Kasumi-1 (cell line): ENCODE measurements around the gene MKRN2OS.
A peak's percentile ranks its signal among the peaks of the same experiment; 100 is the strongest.

ENCODE experiments used
- DNase-seq, 2 experiments: peaks; one replicate each; lab custom pipeline; 2025; lab: John Stamatoyannopoulos, UW

MKRN2OS gene, protein sequence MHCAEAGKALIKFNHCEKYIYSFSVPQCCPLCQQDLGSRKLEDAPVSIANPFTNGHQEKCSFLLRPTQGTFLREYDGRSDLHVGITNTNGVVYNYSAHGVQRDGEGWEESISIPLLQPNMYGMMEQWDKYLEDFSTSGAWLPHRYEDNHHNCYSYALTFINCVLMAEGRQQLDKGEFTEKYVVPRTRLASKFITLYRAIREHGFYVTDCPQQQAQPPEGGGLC

DNA sequence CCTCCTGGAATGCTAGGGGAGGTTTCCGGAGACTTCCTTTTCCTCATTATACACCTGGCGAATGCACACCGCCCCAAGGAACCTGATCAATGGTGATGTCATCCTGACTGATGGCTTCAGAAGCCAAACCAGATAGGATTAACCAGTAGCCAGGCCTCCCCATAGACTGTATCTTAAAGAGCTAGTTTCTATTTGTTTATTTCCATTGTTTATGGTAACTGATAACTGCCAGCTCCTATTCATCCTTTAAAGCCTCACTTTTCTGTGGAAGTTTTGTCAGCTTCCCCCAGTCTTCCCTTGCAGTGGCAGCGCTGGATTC lies at the start of gene MKRN2OS:
Gene MKRN2OS, minus strand, starts transcription at position 27 of the 319 bp plus-strand sequence. CDS start 35 bp downstream, outside the sequence.
- no peak for DNase-seq

DNA sequence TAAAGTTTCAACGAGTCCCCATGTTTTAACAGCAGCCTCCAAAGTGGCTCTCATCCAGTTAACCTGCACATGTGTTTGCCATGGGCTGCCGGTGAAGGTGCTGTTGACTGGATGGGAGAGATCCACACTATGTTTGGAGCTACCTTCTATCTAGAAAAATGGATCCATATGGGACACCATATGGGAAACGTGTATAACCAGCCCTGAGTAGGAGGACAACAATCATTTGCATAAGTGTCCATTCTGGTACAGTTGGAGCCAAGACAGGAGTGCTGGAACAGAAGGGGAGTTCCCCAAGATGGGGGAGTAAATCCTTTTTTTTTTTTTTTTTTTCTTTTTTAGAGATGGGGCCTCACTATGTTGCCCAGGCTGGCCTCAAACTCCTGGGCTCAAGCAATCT lies 48.2 kb upstream of the MKRN2OS start:
- no peak for DNase-seq

DNA sequence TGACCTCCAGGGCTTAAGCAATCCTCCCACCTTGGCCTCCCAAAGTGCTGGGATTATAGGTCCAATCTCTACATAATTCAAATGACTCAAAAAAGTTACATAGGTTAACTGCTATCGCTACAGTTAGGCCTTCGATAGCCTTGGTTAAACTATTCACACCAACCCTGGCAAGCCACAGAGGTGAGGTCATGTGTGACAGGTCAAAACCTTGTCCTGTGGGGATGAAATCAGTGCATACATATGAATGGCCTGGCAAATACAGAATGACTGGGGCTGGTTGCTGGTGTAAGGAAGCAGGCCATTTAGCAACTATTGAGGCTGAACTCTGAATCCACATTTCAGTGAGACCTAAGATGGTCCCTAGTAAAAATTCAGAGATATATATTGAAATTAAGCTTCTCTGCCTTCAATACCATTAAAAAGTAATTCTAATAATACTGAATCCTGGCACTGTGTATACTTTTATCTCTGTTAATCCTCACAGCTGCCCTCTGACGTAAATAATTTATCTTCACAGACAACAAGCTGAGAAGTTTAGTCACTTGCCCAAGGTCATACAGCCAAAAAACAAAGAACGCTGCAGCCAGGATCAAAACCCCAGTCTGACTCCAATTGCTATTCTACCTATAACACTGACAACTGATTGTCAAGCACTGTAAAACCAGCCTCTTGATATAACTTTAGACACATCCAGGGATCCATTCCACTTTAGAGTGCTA lies 46.9 kb upstream of the MKRN2OS start:
- DNase-seq, result no peak

DNA sequence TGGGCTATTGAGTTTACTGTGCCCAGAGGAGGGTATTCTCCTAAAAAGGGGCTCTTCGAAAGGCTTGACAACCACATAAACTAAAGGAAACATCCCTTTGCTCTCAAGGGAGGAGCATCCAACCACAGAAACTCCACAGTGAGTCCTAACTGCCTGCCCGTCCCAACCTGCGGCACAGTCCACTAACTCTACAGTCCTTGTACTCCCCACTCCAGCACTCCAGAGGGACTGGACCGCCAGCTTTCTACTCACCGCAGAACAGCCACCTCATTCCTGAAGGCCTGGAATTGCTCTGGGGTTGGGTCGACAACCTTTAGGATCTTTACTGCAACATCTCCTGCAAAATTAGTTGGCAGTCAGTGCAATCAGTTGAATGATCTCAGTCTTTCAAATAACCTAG lies 46.2 kb upstream of the MKRN2OS start:
- no peak for DNase-seq

DNA sequence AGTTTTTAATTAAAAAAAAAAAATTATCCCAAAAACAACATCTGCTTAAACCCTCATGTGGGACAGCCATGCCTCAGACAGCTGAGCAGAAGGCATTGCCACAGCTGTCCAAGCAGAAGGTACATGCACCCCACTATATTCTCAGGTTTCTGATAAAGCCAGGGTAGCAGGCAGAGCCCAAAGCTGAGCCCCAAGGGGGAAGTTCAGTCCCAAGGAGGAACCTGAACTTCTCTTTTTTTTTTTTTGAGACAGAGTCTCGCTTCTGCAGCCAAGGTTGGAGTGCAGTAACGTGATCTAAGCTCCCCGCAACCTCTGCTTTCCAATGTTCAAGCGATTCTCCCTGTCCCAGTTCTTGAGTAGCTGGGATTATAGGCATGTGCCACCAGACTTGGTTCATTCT lies 44.8 kb upstream of the MKRN2OS start:
- DNase-seq, result peak; percentile 17 to 34

DNA sequence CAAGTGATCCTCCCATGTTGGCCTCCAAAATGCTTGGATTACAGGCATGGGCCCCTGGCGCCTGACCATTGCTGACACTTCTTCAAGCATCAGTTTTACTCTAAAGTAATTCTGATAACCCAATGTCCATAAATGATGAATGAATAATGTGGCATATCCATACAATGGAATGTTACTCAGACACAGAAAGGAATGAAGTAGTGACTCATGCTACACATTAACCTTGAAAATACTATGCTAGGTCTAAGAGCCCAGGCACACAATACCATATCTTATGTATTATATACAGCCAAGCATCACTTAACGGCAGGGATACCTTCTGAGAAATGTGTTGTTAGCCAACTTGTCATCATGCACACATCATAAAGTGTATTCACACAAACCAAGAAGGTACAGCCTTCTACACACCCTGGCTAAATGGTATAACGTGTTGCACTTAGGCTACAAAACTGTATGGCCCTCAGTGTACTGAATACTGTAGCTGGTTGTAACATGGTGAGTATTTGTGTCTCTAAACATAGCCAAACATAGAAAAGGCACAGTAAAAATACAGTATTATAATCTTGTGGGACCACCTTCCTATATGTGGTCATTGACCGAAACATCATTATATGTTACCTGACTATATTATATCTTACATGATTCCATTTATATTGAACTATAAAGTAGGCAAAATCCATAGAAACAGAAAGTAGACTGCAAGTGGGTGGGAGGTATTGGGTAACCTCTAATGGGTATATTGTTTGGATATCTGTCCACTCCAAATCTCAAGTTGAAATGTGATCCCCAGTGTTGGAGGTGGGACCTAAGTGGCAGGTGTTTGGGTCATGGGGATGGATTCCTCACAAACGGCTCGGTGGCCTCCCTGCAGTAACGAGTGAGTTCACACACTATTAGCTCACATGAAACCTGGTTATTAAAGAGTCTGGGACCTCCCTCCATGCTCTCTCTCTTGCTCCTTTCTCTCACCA lies 43.0 kb upstream of the MKRN2OS start:
- DNase-seq, result no peak

DNA sequence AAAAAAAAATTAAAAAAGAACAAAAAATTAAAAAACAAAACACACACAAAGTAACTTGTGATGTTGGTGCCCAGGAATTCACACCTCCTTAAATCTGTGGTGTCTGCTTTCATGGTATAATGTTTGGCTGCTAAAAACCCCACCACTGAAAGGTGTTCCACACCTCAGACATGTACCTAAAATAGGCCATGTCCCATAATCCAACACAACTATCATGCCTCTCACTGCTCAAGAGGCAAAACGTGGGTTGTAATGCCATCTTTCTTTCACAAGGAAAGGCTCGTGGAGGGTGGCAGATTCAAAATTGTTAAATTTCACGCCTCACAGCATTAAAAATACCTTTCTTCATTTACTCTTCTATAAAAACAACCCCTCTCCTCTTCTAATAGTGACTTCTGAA lies 41.1 kb upstream of the MKRN2OS start:
- DNase-seq, result no peak

DNA sequence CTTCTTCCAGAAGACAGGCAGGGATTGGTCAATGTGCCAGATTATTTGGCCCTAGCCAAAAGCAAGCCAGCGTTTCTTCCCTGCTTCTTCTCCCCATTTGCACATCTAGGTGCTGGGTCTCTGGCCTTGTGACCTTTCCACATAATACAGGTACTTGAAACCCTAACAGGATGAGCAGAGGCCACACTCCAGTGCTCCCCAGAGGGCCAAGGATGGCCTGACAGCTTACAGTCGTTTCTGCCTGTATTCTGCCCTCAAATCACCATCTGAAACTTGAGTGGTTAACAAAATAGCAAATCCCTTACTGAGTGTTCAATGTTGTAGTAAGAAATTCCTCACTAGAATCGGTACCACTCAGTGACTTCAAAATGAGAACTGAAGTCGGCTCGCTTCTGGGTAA lies 40.7 kb upstream of the MKRN2OS start:
- DNase-seq, result no peak

DNA sequence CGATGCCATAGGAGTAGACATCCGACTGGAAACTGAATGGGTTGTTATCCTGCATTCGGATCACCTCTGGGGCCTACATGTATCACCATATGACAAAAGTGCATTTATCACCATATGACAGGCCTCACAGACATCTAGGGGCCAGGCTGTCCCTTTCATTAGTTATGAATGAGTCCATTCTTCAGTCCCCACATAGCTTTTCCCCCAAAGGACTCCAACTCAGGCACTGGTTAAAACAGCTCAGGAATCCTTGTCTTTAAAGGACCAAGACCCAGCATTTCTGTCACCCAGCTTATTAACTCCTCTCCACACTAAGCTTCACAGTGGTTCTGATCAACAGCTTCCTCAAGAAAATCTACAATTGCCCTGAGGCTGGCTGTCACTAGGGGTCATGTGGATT lies 39.9 kb upstream of the MKRN2OS start:
- DNase-seq, result no peak

DNA sequence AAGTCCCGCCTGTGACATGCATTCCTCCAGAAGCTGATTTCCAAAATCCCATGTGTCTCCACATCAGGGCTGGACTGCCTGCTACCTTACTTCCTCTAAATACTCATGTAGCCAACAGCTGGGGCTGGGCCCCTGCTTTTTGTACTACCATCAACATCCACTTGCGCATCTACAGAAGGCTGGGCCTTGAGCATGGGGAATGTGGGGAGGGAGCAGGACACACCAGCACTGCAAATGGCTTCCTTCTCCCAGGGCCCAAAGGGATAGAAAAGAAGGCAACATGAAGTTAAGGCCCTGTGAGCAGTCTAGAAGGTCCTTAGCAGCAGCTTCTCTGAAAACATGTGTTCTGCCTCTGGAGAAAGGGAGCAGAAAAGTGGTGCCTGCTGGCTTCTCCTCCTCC lies 38.8 kb upstream of the MKRN2OS start:
- DNase-seq, result no peak

DNA sequence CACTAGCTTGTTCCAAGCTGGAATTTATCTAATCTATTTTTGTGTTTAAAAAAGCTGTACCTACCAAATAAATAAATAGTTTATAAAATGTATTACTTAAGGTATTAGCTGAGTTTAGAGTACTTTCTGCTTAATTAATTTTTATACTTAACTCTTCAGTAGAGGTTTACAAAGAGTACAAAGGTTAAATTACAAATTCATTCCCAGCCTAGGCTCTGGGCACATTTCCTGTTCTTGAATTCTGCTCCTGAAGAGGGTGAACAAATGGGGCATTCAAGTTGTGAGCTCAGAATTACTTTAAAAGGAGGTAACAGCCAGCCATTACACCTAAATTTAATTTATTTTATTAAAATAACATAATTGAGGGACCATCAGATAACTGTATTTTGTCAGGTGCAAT lies 38.0 kb upstream of the MKRN2OS start:
- no peak for DNase-seq

DNA sequence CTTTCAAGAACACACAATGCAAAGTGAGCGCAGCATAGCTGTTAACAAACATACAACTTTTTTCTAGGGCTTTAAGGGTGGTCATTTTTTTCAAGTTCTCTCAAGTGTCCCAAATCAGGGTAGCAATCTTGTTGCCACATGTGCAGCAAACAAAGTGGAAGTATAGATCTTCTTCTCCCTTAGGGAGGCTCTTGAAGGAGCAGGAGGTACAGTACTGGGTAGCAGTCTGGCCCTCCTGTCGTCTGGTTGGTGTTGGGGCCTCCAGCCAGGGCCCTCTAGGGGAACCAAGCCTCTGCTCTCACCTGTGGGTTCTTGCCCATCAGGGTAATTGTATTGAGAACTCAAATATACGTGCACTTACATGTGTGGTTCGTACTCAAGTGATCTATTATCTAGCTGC lies 37.4 kb upstream of the MKRN2OS start:
- no peak for DNase-seq

DNA sequence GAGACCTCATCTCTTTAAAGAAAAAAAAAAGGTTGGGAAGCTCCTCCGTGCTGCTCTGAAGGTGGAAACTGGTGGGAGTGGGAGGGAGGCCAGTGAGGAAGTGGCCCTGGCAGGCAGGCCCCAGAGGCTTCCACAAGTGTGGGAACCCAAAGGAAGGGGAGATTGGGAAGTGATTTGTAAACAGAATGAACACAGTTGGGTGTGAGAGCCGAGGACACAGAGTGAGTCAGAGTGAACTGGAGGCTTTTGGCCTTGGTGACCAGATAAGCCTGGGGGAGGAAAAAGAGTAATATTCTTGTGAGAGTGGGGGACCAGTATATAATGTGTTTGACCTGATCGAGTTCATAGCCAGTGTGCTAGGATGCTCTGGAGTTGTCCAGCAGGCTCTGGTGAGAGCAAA lies 34.6 kb upstream of the MKRN2OS start:
- DNase-seq, result no peak

DNA sequence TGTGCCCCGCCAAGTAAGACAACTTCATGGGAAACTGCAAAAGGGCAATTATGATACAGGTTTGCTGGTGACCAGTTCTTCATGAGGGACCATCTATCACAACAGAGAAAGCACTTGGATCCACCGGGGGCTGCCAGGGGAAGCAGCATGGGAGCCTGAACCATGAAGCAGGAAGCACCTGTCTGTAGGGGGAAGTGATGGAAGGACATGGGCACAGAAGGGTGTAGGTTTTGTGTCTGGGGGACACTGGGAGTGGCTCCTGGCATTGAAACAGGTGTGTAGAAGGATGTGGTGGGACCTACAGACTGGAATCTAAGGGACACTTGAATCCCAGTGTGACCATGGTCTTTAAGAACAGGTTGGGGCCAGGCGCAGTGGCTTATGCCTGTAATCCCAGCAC lies 34.2 kb upstream of the MKRN2OS start:
- peak; percentile 27 to 44 for DNase-seq

DNA sequence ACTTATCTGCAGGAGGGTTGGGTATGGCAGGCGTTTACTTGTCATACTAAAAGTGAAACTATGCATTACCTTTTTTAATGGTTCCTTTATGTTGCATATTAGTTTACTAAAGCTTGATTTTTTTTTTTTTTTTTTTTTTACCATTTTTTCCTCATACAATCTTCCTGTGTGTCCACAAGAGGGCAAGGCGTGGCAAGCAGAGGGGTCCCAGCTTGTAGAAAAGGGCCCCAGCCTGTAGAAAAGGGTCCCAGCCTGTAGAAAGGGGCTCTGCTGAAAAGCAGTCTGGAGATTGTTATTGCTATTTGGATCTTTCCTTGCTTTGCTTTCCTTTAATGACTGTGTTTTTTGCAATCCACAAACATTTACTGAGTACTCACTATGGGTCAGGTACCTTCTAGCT lies 33.4 kb upstream of the MKRN2OS start:
- DNase-seq, result no peak

DNA sequence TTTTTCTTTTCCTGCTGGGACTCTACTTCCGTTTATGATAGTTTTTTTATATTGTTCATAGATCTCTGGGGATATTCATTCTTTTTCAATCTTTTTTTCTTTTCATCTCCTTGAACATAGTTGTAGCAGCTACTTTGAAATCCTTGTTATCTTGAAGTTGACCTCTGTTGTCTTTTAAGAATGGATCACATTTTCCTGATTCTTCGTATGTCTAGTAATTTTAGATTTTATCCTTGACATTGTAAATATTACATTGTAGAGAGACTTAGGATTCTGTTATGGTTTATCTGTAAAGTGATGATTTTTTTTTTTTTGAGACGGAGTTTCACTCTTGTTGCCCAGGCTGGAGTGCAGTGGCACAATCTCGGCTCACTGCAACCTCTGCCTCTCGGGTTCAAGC lies 32.1 kb upstream of the MKRN2OS start:
- no peak for DNase-seq

DNA sequence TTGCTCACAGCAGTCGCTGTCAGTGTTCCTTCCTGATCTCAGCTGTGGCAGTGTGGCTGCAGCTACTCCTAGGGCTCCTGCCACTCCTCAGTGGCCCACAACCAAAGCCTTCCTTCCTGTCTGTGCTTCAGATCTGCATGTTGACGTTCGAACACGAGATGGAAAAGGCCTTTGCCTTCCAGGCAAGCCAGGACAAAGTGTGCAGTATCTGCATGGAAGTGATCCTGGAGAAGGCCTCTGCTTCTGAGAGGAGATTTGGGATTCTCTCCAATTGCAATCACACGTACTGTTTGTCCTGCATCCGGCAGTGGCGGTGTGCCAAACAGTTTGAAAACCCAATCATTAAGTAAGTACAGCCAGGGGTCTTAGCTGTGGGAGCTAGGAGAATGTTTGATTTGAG lies 29.4 kb upstream of the MKRN2OS start:
- peak in 1 of 2 experiments; percentile 22 for DNase-seq

DNA sequence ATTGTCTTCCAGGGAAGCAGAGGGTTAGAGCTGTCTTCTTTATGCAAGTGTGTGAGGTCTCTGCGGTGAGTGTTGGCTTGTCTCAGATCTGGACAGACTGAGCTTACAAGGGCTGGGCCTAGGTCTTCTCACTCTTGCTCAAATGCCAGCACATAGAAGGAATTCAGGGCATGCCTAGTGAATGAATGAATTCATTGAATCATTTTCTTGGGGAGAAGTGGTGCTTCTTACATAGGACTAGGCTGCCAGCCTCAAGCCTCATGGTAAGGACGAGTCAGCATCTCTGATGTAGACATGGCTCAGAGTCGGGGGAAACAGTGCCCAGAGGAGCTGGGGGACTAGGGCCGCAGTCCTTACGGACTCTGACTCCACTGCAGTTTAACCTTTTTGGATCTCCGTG lies 28.8 kb upstream of the MKRN2OS start:
- no peak for DNase-seq

DNA sequence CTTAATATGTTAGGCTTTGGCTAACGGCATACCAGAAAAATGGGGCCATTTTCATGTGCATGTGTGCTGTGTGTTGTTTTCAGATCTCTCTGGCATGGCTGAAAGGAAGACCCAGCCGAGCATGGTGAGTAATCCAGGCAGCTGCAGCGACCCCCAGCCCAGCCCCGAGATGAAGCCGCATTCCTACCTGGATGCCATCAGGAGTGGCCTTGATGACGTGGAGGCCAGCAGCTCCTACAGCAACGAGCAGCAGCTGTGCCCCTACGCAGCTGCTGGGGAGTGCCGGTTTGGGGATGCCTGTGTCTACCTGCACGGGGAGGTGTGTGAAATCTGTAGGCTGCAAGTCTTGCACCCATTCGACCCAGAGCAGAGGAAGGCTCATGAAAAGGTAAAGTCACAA lies 26.7 kb upstream of the MKRN2OS start:
- DNase-seq, result no peak

DNA sequence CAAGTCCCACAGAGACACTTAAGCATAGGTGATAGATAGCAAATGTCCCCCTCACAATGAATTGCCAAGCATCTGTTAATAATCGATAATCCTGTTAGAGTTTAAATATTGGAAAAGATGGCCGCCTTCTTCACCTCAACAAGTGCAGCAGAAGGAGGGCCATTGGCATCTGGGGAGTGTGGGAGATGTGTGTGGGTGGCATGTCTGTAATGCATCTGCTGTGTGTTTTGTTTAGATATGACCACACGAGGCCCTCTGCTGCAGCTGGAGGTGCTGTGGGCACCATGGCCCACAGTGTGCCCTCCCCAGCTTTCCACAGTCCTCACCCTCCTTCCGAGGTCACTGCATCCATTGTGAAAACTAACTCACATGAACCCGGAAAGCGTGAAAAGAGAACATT lies 24.5 kb upstream of the MKRN2OS start:
- no peak for DNase-seq

DNA sequence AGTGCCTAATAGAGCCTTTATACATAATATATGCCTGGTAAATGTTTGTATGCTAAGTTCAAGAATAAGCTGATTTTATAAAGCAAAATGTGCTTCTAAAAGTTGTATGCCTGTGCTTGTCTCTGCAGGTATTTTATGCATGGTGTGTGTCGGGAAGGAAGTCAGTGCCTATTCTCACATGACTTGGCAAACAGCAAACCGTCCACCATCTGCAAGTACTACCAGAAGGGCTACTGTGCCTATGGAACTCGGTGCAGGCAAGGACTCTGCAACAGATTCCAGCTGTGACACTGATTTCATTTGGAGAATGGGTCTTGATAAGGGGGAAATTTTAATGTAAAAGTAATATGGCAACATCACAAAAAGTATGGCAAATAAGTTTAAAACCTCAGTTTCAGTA lies 23.4 kb upstream of the MKRN2OS start:
- DNase-seq, result no peak

DNA sequence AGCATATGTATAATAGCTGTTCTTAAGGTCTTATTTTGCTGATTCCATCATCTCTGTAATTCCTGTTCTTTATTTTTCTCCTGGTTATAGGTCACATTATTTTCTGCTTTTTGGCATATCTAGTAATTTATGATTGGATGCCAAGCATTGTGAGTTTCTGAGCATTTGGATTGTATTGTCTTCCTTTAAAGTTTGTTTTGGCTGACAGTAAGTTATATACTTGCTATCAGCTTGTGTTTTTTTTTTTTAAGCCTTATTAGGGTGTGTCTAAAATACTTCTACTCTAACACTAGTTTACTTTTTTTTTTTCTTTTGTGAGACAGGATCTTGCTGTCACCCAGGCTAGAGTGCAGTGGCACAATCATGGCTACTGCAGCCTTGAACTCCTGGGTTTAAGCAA lies 21.7 kb upstream of the MKRN2OS start:
- DNase-seq, result no peak

DNA sequence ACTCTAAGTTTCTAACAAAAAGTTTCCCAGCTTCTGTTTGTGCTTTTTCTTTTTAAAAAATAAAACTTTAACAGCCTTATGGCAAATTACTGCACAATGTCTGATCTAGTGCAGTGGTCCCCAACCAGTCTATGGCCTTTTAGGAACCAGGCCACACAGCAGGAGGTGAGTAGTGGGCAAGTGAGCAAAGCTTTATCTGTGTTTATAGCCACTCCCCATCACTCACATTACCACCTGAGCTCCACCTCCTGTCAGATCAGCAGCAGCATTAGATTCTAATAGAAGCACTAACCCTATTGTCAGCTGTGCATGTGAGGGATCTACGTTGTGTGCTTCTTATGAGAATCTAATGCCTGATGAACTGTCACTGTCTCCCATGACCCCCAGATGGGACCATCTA lies 17.2 kb upstream of the MKRN2OS start:
- no peak for DNase-seq
